ENCODE results near the gene MARK4. TPM values are rescaled to one million over a fixed set of nuclear protein-coding genes. Genes with fewer than 3 reads are reported as not detected.

The MARK4 gene
- polyA plus RNA-seq, 1 donor (not counting 4 experiments of a cell fraction or from before 2014, with no cell fraction given), result 19.7 TPM

- Histone ChIP-seq H3K27me3 (ENCODE audit: control insufficient read depth, extremely low read depth, insufficient read depth, low read length) (no peaks in the 10 kb centered on the region), H3K9ac (ENCODE audit: control insufficient read depth, extremely low read depth, insufficient read depth, low read length) (no peak overlapping the region), H3K4me3 (ENCODE audit: control insufficient read depth in 2 of 3, extremely low read depth in 1 of 3, insufficient read depth in 2 of 3, low read depth in 1 of 3, low read length in 3 of 3) (no peak overlapping the region), H4K20me1 (ENCODE audit: control insufficient read depth, extremely low read depth, insufficient read depth, low read length) (no peaks in the 10 kb centered on the region), H2AFZ (ENCODE audit: control insufficient read depth, low read length) (no peak overlapping the region), H3K4me2 (ENCODE audit: control insufficient read depth, extremely low read depth, insufficient read depth, low read depth, low read length) (no peak overlapping the region), H3K9me3 (ENCODE audit: control insufficient read depth, low read depth, low read length) (no peaks in the 10 kb centered on the region), H3K27ac (ENCODE audit: control insufficient read depth, insufficient read depth, low read length) (no peak overlapping the region), H3K9me1 (ENCODE audit: control insufficient read depth, extremely low read depth, insufficient read depth, low read length) (no peaks in the 10 kb centered on the region), H3K4me1 (ENCODE audit: control insufficient read depth, extremely low read depth, insufficient read depth, low read length) (no peaks in the 10 kb centered on the region), H3K36me3 (ENCODE audit: control insufficient read depth in 2 of 2, extremely low read depth in 1 of 2, insufficient read depth in 2 of 2, low read length in 2 of 2) (peaks cover 29 to 43% of the 10 kb centered on the region in 2 experiments), H3K79me2 (ENCODE audit: control insufficient read depth, insufficient read depth, low read length) (no peaks in the 10 kb centered on the region)
- no peak for DNase-seq (ENCODE audit: low read depth, low spot score)
- dilution Hi-C loops (cut with MboI; ENCODE audit: extremely low pct_ligation_motif_present, low sequenced_read_pairs), result no loop called here
- no peak for FAIRE-seq
- TF ChIP-seq CTCF (optimal IDR thresholded peaks at IDR 0.05 in 1 of 3, IDR thresholded peaks at IDR 0.05 in 1 of 3, conservative IDR thresholded peaks at IDR 0.05 in 1 of 3; ENCODE audit: extremely low read depth in 1 of 3, insufficient read depth in 2 of 3, low read length in 3 of 3) (no peak), EZH2 (IDR thresholded peaks at IDR 0.05; ENCODE audit: low read length) (no peak)
Observed at GRCh38 chr19:45275370-45275971, 24.4 kb downstream of the MARK4 start.

DNA sequence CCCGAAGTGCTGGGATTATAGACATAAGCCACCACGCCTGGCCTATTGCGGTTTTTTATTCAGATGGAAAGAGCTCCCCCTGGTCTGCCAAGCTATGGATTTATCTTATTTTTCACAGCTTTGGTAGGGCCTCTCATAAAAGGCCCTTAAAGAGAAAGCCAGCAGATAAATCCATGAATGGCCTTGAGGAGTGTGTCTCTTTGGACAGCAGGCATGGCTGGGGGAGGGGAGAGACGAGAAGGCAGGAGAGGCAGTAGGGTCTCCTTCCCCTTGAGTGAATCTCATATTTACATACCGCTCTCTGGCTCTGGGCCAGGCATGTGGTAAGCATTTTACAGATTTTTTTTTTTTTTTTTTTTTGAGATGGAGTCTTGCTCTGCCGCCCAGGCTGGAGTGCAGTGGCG lies 25.2 kb downstream of the MARK4 start:
- DNase-seq (ENCODE audit: low read depth, low spot score), result no peak
- H3K4me2 ChIP-seq (ENCODE audit: control insufficient read depth, extremely low read depth, insufficient read depth, low read depth, low read length), result no peak overlapping the region
- no peaks in the 10 kb centered on the region for H3K79me2 ChIP-seq (ENCODE audit: control insufficient read depth, insufficient read depth, low read length)
- no peak overlapping the region for H3K4me3 ChIP-seq (ENCODE audit: control insufficient read depth in 2 of 3, extremely low read depth in 1 of 3, insufficient read depth in 2 of 3, low read depth in 1 of 3, low read length in 3 of 3)
- no peak for FAIRE-seq
- no peaks in the 10 kb centered on the region for H4K20me1 ChIP-seq (ENCODE audit: control insufficient read depth, extremely low read depth, insufficient read depth, low read length)
- dilution Hi-C loops (cut with MboI; ENCODE audit: extremely low pct_ligation_motif_present, low sequenced_read_pairs), result no loop called here
- TF ChIP-seq CTCF (optimal IDR thresholded peaks at IDR 0.05 in 1 of 3, IDR thresholded peaks at IDR 0.05 in 1 of 3, conservative IDR thresholded peaks at IDR 0.05 in 1 of 3; ENCODE audit: extremely low read depth in 1 of 3, insufficient read depth in 2 of 3, low read length in 3 of 3) (no peak), EZH2 (IDR thresholded peaks at IDR 0.05; ENCODE audit: low read length) (no peak)
- H3K27ac ChIP-seq (ENCODE audit: control insufficient read depth, insufficient read depth, low read length), result no peak overlapping the region
- no peaks in the 10 kb centered on the region for H3K27me3 ChIP-seq (ENCODE audit: control insufficient read depth, extremely low read depth, insufficient read depth, low read length)
- no peaks in the 10 kb centered on the region for H3K9me3 ChIP-seq (ENCODE audit: control insufficient read depth, low read depth, low read length)
- H3K4me1 ChIP-seq (ENCODE audit: control insufficient read depth, extremely low read depth, insufficient read depth, low read length), result no peaks in the 10 kb centered on the region
- H3K36me3 ChIP-seq (ENCODE audit: control insufficient read depth in 2 of 2, extremely low read depth in 1 of 2, insufficient read depth in 2 of 2, low read length in 2 of 2), result peaks cover 27 to 43% of the 10 kb centered on the region in 2 experiments
- H2AFZ ChIP-seq (ENCODE audit: control insufficient read depth, low read length), result no peak overlapping the region
- no peak overlapping the region for H3K9ac ChIP-seq (ENCODE audit: control insufficient read depth, extremely low read depth, insufficient read depth, low read length)
- H3K9me1 ChIP-seq (ENCODE audit: control insufficient read depth, extremely low read depth, insufficient read depth, low read length), result no peaks in the 10 kb centered on the region
